GM18505 (cell line): ENCODE measurements around the gene YPEL2.
"Not testable (repeated sequence)": the region's sequence is repeated elsewhere in the genome, so short reads cannot be mapped to it uniquely, and the experiment has no call there.

ENCODE experiments used
- ATAC-seq: cut with Tn5 transposase; IDR thresholded peaks from one replicate; pipeline ENCODE4 v1.9.1; 2021; ENCODE audit not compliant: unreplicated experiment
- POLR2A ChIP-seq: IDR thresholded peaks from 4 replicates; pipeline ENCODE4 v1.6.1; 2011; ENCODE audit warnings: borderline replicate concordance; ENCODE audit not compliant: insufficient read depth, insufficient read length; ENCODE audit errors: extremely low read depth

Gene YPEL2

DNA sequence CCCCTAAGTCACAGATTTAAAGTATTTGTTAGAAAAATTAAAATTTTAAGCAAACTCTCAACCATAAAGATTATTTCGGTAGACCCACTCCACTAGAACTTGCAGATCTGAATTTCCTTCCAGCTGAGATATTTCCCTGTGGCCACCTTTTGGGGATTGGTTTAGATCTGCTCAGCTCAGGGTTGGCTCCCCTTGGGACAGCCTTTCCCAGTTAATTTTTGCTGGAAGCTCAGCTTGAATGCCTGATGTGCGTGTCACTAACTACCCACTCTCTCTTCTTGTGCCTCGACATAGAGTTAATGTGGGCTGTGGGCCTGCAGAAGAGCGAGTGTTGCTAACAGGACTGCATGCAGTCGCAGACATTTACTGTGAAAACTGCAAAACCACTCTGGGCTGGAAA lies 57.6 kb downstream of the YPEL2 start:
- ATAC-seq = no peak
- no peak for TF ChIP-seq POLR2A

DNA sequence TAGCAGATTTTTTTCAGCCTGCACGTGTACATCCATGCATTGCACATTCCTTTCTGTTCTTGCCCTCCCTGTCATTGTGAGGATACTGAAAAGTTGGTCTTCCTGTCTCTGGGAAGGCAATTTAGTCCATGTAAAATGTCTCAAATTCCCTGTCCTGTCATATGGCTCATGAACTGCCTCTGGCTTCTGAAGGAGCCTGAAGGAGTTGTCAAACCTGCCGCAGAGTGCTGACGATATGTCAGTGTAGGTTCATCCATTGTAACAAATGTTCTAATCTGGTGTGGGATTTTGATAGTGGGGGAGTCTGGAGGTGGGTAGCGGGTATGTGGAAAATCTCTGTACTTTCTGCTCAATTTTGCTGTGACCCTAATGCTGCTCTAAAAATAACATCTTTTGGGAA lies 59.6 kb downstream of the YPEL2 start:
- no peak for ATAC-seq
- no peak for TF ChIP-seq POLR2A

DNA sequence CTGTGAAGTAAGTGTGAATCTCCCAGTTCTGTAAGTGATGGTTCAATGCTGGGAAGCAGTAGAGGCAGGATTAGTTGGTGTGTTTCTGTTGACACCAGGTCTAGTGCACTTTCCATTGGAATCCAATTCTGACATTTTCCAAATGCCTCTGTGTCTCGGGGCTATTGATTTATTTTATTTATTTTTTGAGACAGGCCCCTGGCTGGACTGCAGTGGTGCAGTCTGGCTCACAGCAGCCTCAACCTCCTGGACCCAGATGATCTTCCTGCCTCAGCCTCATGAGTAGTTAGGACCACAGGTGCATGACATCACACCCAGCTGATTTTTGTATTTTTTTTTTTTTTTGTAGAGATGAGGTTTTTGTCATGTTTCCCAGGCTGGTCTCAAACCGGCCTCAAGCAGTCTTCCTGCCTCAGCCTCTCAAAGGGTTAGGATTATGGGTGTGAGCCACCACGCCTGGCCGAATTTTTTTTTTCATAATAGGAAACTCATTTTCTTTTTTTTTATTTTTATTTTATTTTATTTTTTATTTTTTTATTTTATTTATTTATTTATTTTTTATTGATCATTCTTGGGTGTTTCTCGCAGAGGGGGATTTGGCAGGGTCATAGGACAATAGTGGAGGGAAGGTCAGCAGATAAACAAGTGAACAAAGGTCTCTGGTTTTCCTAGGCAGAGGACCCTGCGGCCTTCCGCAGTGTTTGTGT lies 61.7 kb downstream of the YPEL2 start:
- no peak for TF ChIP-seq POLR2A
- ATAC-seq = no peak

DNA sequence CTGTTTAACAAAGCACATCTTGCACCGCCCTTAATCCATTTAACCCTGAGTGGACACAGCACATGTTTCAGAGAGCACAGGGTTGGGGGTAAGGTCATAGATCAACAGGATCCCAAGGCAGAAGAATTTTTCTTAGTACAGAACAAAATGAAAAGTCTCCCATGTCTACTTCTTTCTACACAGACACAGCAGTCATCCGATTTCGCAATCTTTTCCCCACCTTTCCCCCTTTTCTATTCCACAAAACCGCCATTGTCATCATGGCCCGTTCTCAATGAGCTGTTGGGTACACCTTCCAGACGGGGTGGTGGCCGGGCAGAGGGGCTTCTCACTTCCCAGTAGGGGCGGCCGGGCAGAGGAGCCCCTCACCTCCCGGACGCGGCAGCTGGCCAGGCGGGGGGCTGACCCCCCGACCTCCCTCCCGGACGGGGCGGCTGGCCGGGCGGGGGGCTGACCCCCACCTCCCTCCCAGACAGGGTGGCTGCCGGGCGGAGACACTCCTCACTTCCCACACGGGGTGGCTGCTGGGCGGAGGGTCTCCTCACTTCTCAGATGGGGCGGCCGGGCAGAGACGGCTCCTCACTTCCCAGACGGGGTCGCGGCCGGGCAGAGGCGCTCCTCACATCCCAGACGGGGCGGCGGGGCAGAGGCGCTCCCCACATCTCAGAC lies 62.4 kb downstream of the YPEL2 start:
- ATAC-seq = not testable (repeated sequence)

DNA sequence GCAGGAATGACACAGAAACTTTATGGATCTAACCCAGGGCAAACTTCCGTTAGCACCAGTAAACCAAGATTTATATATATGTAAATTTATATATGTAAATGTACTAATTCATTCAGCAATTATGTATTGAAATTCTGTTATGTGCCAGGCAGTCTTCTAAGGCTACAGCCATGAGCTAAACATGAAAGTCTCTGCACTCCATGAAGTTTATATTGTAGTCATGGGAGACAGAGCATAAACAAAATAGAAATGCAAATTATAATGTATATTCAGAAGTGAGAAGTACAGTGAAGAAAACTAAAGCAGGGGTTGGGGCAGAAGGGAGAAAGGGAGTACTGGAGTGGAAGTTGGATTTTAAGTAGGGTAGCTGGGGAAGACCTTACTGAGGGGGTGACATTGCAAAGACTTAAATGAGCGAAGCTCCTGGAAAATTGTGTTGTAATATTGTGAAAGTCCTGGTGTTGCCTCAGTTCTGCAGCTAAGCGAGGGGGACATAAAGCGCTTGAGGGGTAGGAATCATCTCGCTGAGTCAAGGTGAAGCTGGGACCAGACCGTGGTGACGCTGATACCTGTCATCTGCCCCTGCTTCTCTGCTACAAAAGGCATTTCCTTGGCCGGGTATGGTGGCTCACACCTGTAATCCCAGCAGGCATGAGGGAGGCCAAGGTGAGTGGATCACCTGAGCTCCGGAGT lies 64.8 kb downstream of the YPEL2 start:
- no peak for ATAC-seq
- no peak for TF ChIP-seq POLR2A

DNA sequence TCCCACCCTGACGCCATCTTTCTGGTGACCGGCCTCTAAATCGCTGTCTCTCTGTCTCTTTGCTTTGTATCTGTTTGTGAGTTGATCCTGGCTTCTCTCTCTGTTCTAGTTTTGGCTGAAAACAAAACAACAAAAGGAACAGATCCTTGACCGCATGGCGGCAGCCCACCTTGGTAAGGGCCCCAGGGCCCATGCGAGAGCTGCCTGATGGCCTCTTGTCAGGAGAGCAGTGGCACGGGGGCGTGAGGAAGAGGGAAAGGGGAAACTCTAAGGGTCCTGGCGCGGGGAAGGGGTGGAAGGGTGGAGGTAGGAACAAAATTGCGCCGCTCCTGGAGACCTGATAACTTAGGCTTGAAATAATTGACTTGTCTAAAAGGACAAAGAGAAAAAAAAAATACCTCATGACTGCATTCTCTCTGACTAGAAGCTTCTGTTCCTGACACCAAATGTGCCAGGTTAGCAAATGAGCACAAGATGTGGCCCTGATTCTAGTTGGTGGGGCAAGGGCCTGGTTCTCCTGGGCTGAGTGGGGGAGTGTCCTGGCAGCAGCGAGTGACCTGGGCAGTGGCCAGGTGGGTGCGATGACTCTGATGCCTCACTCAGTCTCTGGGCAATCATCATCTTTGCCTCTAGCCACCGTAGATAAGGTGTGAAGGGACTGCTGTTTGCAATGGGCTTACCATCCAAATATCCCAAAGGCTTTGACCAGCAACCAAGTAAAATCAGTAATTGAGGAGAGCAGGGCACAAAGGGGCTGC lies 66.0 kb downstream of the YPEL2 start:
- no peak for ATAC-seq
- TF ChIP-seq POLR2A = no peak

DNA sequence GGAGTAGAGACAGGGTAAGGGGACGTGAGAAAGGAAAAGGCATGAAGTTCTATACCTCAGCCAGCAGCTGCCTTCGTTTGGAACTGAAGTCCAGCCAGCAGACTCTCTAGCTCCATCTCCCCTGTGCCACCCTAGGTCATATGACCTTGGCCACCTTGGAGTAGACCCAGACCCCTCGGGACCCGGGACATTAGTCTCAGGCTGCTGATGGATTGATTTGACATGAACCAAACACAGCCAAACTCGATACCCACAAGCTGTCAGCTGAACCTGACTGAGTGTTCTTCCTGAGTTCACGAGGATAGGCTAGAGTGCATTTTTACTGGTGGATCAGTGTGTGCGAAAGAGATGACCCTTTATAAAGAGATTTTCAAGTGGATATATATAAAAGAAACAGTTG lies 68.5 kb downstream of the YPEL2 start:
- no peak for TF ChIP-seq POLR2A
- ATAC-seq = no peak

DNA sequence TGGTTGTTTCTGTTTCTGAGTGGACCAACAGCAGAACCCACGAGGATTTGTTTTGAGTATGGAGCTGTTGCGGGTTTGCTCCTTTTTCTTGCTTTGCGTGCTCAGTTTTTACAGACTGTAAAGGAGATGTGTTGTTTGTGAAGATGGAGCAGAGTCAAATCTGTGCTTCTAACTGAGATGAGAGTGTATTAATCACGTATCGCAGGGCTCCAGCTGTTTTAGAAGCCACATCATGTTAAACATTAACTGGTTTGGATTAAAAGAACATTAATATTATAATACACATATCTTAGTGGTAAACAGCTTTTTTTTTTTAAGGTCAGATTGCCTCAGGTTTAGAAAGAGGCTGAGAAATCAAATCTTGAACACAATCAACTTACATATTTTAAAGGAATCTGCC lies 69.4 kb downstream of the YPEL2 start:
- ATAC-seq = no peak
- TF ChIP-seq POLR2A = no peak

DNA sequence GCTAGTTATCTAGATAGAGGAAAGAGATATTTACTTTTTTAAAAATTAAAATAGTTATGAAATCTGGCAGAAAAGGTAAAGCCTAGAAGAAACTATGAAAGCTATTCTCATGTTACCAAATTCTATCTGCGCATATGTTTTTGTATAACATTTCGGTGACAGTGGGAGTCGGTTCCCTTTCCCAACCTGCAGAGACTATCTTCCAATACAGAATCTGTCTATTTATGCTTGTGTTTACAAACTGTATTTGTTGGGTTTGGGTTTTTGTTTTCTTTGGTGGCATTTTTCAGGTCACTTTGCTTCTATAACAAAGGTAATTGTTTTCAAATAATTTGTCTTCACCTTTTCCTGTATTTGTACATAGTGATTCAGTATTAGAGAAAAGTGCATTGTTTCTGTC lies 69.8 kb downstream of the YPEL2 start:
- TF ChIP-seq POLR2A = no peak
- no peak for ATAC-seq

DNA sequence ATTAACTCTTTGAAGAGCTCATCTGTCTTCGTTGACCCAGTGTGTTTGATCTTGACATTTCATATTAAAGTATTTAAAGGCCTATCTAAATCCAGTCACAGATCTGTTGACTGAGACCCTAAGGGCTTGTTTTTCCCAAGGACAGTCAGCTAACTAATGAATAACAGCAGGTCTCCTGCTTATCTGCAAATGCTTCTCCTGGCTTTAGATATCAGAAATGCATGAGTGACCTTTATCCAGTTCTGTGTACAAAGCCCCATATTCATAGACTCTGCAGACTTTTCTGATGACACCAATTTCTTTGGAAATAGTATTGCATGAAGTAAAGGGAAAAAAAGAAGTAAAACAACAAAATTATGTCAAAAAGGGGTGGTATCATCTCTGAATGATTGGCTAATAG lies 70.3 kb downstream of the YPEL2 start:
- TF ChIP-seq POLR2A = no peak
- ATAC-seq = no peak

DNA sequence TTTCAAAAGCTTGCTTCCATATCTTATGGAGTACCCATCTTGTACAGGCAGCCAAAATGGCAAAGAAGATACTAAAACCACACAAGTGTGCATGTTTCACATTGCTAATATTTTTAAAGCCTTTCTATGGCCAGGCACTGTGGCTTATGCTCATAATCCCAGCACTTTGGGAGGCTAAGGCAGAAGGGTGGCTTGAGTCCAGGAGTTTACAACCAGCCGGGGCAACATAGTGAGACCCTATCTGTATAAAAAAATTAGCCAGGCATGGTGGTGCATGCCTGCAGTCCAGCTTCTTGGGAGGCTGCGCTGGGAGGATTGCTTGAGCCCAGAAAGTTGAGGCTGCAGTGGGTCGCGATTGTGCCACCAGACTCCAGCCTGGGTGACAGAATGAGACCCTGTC lies 71.3 kb downstream of the YPEL2 start:
- no peak for ATAC-seq
- no peak for TF ChIP-seq POLR2A

DNA sequence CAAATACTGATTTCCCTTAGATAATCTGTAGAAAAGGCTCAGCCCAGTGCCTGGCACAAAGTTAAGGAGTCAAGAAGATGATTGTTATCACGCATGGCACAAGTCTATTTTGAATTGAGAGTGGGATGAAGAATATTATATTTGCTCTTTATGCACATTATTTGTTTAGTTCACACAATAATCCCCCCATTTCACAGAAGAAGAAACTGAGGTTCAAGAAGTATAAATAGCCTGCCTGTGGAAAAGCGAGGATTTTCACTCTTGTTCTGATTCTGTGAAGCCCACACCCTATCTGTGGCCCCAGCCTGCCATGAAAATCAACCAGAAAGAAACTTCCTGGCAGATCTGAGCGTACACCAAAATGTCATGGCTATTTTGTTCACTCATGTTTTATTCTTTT lies 73.0 kb downstream of the YPEL2 start:
- no peak for ATAC-seq
- no peak for TF ChIP-seq POLR2A

DNA sequence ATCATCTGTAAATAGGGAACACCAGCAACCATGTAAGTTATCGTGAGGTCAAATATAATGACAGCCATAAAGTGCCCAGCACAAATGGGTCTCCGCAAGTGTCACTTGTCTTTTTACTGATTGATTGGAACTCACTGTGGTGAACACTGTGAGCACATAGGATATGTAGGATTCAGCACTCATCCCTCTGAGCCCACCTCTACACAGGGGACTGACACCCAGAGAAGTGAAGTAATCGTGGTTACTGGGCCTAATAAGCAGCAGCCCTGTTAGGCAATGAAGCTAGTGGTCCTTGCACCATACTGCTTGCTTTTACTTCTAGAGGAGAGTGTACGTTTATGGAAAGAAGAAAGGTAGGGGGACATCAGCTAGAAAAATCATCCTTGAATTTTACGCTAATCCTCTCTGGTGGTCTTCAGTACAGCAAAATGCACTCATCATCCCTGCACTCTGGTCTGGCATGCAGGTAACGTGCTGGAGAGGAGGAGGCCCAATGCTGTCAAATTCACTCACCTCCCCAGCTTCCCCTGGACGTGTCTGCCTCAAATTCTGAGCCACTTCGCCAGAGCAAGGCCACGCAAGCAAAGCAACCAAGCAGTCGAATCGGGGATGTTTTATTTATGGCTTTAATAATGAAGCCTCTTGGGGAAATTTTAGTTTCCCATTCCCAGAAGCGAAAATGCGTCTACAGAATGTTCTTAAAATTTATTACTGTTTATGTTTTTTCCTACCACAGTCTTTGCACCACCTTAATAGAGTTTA lies 74.7 kb downstream of the YPEL2 start:
- no peak for TF ChIP-seq POLR2A
- no peak for ATAC-seq

DNA sequence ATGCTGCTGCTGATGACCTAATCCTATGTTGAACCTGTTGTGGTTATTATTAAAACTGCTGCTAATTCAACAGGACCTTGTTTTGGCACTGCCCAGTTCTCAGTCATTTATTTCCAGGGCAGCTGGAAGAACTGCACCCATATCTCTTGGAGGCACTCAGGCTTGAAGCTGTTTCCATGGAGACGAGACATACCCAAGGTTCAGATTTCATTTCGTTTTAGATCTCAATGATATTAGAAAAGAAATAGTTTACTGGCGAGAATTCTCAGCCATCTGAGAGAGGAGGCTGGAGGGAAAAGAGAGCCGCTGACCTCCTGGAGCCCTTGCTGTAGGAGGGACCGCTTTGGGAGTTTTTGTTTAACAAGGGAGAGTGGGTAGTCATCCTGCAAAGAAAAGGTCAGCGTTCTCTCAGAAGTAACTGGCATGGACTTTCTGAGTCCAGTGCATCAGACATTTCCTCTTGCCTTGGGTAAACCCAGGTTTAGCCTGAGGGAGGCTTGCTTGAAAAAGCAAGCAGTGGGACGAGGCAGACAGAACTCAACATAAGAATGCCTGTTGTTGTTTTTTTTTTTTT lies 75.4 kb downstream of the YPEL2 start:
- no peak for TF ChIP-seq POLR2A
- no peak for ATAC-seq
